T-cell (primary cell): Measurements from ENCODE around the gene BORA. TPM values are rescaled to one million over a fixed set of nuclear protein-coding genes. Genes with fewer than 3 reads are reported as not detected.

Experiments
- ATAC-seq, 4 experiments: fragments of 200-7000 bp in 3 of 4; fragments of 150-1000 bp in 1 of 4; cut with Tn5 transposase; replicated peaks in 1 of 4; 1 replicate in 3 of 4; 2 replicates in 1 of 4; pipeline ENCODE4 v1.10.0; 2021; ENCODE audit warnings: moderate library complexity in 3 of 4, mild to moderate bottlenecking in 2 of 4, moderate number of reproducible peaks in 1 of 4
- CTCF ChIA-PET, 2 donors: fragments of 300-600 bp; sonication (Branson Sonifier 250); formaldehyde crosslinking; loops; one replicate each; lab custom pipeline; 2022; ENCODE audit warnings: antibody characterized with exemption in 2 of 2; lab: Charles Lee
- POLR2A ChIA-PET, 2 donors: fragments of 300-600 bp; sonication (Branson Sonifier 250); formaldehyde crosslinking; loops; one replicate each; lab custom pipeline; 2022; ENCODE audit warnings: antibody characterized with exemption in 2 of 2; lab: Charles Lee
- DNase-seq, 35 experiments: peaks; one replicate each; pipeline versions ENCODE4 v3.0.0 to v3.0.0-alpha.2; 2013 to 2023
- H3K27ac ChIP-seq: one replicate; pipeline ENCODE4 v1.5.1; 2013; ENCODE audit warnings: low read length
- H3K27me3 ChIP-seq, 2 experiments: replicated peaks in 1 of 2; 1 replicate in 1 of 2; 2 replicates in 1 of 2; pipeline versions ENCODE4 v1.6.1 to v1.7.0; 2013; ENCODE audit warnings: low read length in 1 of 2, mixed read lengths in 1 of 2; ENCODE audit not compliant: control insufficient read depth in 2 of 2, insufficient read depth in 2 of 2; ENCODE audit errors: extremely low read depth in 1 of 2
- H3K36me3 ChIP-seq, 2 donors: 1 replicate in 1 of 2; 2 replicates in 1 of 2; pipeline versions ENCODE4 v1.6.1 to v1.7.0; 2013; ENCODE audit warnings: low read length in 1 of 2; ENCODE audit not compliant: control insufficient read depth in 2 of 2, insufficient read depth in 1 of 2; ENCODE audit errors: extremely low read depth in 1 of 2
- H3K4me1 ChIP-seq, 2 experiments: 1 replicate in 1 of 2; 2 replicates in 1 of 2; pipeline versions ENCODE4 v1.6.1 to v1.7.0; 2013; ENCODE audit warnings: low read length in 2 of 2, mixed read lengths in 1 of 2; ENCODE audit not compliant: insufficient read depth in 2 of 2, control insufficient read depth in 1 of 2; ENCODE audit errors: extremely low read depth in 1 of 2
- H3K4me3 ChIP-seq, 2 donors: 1 replicate in 1 of 2; 2 replicates in 1 of 2; pipeline versions ENCODE4 v1.5.1 to v1.7.0; 2013; ENCODE audit warnings: mild to moderate bottlenecking in 2 of 2, low read length in 1 of 2, moderate library complexity in 1 of 2; ENCODE audit not compliant: control insufficient read depth in 1 of 2; ENCODE audit errors: extremely low read depth in 1 of 2
- H3K9me3 ChIP-seq: 2 replicates; pipeline ENCODE4 v1.7.0; 2013
- H3K27ac Mint-ChIP-seq, 2 donors: one replicate each; pipeline ENCODE4 v1.8.0; 2020 to 2021; ENCODE audit warnings: mild to moderate bottlenecking in 2 of 2, mixed read lengths in 2 of 2
- H3K27me3 Mint-ChIP-seq, 2 donors: one replicate each; pipeline ENCODE4 v1.8.0; 2021 to 2022; ENCODE audit warnings: mixed read lengths in 2 of 2
- H3K36me3 Mint-ChIP-seq: one replicate; pipeline ENCODE4 v1.8.0; 2021; ENCODE audit warnings: mixed read lengths
- H3K4me1 Mint-ChIP-seq, 3 donors: one replicate each; pipeline ENCODE4 v1.8.0; 2020 to 2022; ENCODE audit warnings: mixed read lengths in 3 of 3, mild to moderate bottlenecking in 1 of 3
- H3K4me3 Mint-ChIP-seq, 3 donors: one replicate each; pipeline ENCODE4 v1.8.0; 2020 to 2022; ENCODE audit warnings: mild to moderate bottlenecking in 3 of 3, mixed read lengths in 3 of 3, moderate library complexity in 3 of 3
- H3K9me3 Mint-ChIP-seq, 3 donors: one replicate each; pipeline ENCODE4 v1.8.0; 2020 to 2022; ENCODE audit warnings: mixed read lengths in 3 of 3
- WGBS: methylation state at CpG from one replicate; pipeline ENCODE4 v1.1.5; 2013; ENCODE audit warnings: missing lambda C conversion rate; ENCODE audit not compliant: insufficient coverage; 5-methylcytosine and 5-hydroxymethylcytosine counted together
- total RNA-seq, 35 experiments: library from RNA in 6 of 35; stranded (reverse) in 6 of 35; fragments of 120-200 nt in 1 of 35; gene quantifications; one replicate each; pipeline versions ENCODE4 v1.2.1 to v1.2.4 and lab custom pipeline; 2013 to 2026

Gene BORA
- total RNA-seq (1 to 10 TPM; 3.2 to 6.8 (median 5.2) TPM), total RNA-seq (lab: John Stamatoyannopoulos, UW) (4.2 to 27.9 (median 9.9) reads per million in 29 experiments)
- total RNA-seq (2013) = 8.6 TPM

DNA sequence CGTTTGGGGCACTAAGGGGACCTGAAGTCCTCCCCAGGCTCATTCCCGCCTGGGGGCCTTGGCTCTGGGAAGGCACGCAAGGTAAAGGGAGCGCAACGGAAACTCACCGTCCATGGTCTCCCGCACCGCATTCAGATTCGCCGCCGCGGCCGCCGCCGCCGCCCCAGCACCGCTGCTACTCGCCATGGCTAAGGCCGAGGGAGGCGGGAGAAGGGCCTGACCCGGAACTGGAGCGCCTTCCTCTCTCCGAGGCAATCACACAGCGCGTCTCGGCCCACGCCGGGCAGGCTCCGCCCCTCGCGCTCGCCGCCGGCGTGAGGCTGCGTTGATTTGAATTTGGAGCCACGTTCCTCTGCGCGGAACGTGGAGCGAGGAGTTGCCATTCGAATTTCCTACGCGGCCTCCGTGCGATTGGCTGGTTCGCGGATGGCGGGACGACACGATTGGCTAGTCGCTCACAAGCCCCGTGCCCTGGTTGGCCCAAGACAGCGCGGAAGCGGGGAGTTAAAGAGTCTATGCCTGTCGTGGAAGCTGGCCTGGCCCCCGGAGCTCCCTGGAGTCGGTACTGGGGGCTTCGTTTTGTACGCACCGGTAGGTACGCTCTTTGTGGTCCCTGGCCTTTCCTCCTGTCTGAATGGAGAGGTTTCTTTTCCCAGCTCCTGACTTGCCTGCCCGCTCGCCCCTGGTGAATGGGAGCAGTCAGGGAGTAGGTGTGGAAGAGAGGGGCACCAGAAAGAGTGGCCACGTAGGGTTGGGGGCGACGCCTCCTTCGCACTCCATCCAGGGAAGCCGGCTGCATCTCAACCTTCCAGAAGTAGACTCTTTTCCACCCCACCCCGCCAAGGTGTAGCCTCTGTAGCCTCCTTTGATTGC lies at the start of gene BORA, which contains the start of gene MZT1:
BORA (plus strand) TSS at position 507 of the 873 bp plus-strand sequence. CDS start 1,018 bp downstream, outside the sequence.
MZT1 (minus strand) TSS at position 213 of the 873 bp plus-strand sequence; CDS start at position 186, 27 bp downstream.
- H3K27ac ChIP-seq = peak within 1 kb of the TSS; percentile 47
- peak; percentile 93 to 98 (median 95) for ATAC-seq
- POLR2A ChIA-PET = interaction anchor here in 1 of 2 donors (0.5 kb wide), 1 partner anchor 51 kb away, joined by 4 read pairs; no protein-coding TSS in a partner anchor
- H3K36me3 Mint-ChIP-seq = peaks cover 29% of the 10 kb centered on the region
- H3K9me3 ChIP-seq = no peaks in the 10 kb centered on the region
- no peaks in the 10 kb centered on the region for H3K9me3 Mint-ChIP-seq
- CTCF ChIA-PET = no interaction called here
- DNase-seq = peak; percentile 88 to 97 (median 93)
- peak within 1 kb of the TSS; percentile 80 to 86 for H3K27ac Mint-ChIP-seq
- H3K27me3 Mint-ChIP-seq = no peaks in the 10 kb centered on the region
- peaks cover 16 to 17% of the 10 kb centered on the region in 2 experiments for H3K4me1 ChIP-seq
- H3K4me3 ChIP-seq = peak within 1 kb of the TSS; percentile 94
- peaks cover 51 to 67% (median 58%) of the 10 kb centered on the region in 3 donors for H3K4me1 Mint-ChIP-seq
- under 1% methylated on average over 59 of the region's 71 CpGs for WGBS
- peak within 1 kb of the TSS; percentile 90 to 93 (median 93) for H3K4me3 Mint-ChIP-seq
- peaks cover 0 to 4% of the 10 kb centered on the region in 2 donors for H3K36me3 ChIP-seq
- H3K27me3 ChIP-seq = no peaks in the 10 kb centered on the region

DNA sequence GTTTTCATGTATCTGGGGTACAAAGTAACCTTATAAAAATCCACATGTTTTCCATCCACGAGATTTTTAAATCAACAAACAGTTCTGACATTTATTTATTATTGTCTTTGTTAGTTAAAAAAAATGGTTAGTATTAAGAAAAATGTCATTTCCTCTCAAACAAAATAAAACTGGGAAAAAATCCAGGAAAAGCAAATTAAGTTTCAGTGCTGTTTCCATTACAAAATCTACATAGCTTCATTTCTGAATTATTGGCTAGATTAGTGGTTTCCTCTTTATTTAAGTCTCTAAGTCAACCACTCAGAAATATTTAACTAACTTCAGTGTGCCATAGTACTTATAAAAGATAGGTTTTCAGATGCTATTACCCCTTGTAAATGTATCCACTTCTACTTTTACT lies 49.4 kb upstream of the BORA start:
- Histone ChIP-seq H3K4me3 (no peak overlapping the region), H3K27ac (no peak overlapping the region), H3K4me1 (no peaks in the 10 kb centered on the region), H3K36me3 (no peaks in the 10 kb centered on the region), H3K9me3 (no peaks in the 10 kb centered on the region), H3K27me3 (peaks cover 0 to 2% of the 10 kb centered on the region in 2 experiments)
- Mint-ChIP-seq H3K9me3 (no peaks in the 10 kb centered on the region), H3K4me1 (no peaks in the 10 kb centered on the region), H3K36me3 (no peaks in the 10 kb centered on the region), H3K4me3 (no peak overlapping the region), H3K27me3 (peaks cover 8 to 9% of the 10 kb centered on the region in 2 donors), H3K27ac (no peak overlapping the region)
- ChIA-PET POLR2A (no interaction called here), CTCF (no interaction called here)
- WGBS = no CpG with 5 or more reads among the region's 1 CpG
- ATAC-seq (no peak), DNase-seq (no peak)

DNA sequence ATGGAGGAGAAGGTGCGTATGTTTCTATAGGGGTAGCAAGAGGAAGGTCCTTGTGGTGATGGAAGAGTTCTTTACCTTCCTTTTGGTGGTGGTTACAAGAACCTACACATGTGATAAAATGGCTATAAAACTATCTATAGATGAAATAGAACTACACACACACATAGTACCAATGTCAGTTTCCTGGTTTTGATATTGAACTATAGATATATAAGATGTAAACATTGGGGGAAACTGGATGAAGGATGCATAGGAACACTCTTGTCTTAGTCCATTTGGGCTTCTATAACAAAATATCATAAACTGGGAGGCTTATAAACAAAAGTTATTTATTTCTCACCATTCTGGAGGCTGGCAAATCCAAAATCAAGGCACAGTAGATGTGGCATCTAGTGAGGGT lies 47.4 kb upstream of the BORA start:
- ATAC-seq (no peak), DNase-seq (no peak)
- Histone ChIP-seq H3K4me3 (no peak overlapping the region), H3K9me3 (no peaks in the 10 kb centered on the region), H3K36me3 (no peaks in the 10 kb centered on the region), H3K27me3 (peaks cover 0 to 2% of the 10 kb centered on the region in 2 experiments), H3K4me1 (no peaks in the 10 kb centered on the region), H3K27ac (no peak overlapping the region)
- Mint-ChIP-seq H3K4me1 (no peaks in the 10 kb centered on the region), H3K4me3 (no peak overlapping the region), H3K27me3 (peaks cover 3 to 16% of the 10 kb centered on the region in 2 donors), H3K27ac (no peak overlapping the region), H3K36me3 (no peaks in the 10 kb centered on the region), H3K9me3 (no peaks in the 10 kb centered on the region)
- ChIA-PET POLR2A (no interaction called here), CTCF (no interaction called here)
- no CpG with 5 or more reads among the region's 1 CpG for WGBS

DNA sequence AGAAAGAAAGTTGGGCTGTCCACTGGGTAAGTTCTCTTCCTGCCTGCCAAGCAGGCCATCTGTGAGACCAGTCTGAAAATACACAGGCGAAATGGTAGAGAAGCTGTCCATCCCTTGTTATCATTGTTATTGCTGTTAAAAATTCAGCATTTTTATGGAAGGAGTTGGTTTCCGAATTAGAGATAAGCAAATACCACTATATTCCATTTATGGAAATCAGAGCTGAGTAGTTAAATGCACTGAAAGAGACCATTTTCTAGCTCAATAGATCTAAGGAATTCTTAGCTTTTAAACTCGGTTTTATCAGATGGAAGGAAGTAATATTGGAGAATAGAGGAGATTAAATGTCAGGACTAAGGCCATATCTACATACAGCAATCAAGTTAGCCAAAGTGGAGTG lies 41.0 kb upstream of the BORA start:
- Mint-ChIP-seq H3K36me3 (no peaks in the 10 kb centered on the region), H3K4me1 (no peaks in the 10 kb centered on the region), H3K27ac (no peak overlapping the region), H3K27me3 (peaks cover 12 to 33% of the 10 kb centered on the region in 2 donors), H3K4me3 (no peak overlapping the region), H3K9me3 (peaks cover 0 to 2% (median 0%) of the 10 kb centered on the region in 3 donors)
- Histone ChIP-seq H3K9me3 (no peaks in the 10 kb centered on the region), H3K27me3 (no peaks in the 10 kb centered on the region), H3K36me3 (no peaks in the 10 kb centered on the region), H3K27ac (no peak overlapping the region), H3K4me1 (no peaks in the 10 kb centered on the region), H3K4me3 (no peak overlapping the region)
- ChIA-PET POLR2A (no interaction called here), CTCF (no interaction called here)
- ATAC-seq = no peak
- no peak for DNase-seq
- WGBS = no CpG with 5 or more reads among the region's 3 CpGs

DNA sequence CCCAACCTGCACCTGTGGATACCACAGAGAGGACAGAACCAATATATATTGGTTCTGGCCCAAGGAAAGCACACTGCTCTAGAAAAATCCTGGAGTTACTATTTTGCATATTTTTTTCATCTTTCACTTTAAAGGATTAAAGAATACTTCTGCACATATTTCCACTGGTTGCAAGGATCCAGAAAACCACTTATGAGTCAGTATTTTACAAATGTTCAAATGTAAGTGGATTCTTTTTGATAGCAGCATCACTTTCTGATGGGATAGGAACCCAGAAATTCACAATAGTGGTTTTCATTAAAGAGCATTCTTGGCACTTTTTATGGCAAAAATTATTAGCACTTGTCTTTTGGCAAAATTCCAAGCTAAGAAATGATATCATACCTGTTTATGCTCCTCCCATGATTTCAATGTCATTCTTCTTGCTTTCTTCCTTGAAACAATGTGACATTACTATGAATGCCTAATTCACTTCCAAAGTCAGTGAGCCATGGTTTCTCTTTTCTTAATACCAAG lies 38.5 kb upstream of the BORA start:
- peaks cover 0 to 8% (median 0%) of the 10 kb centered on the region in 3 donors for H3K9me3 Mint-ChIP-seq
- H3K4me1 Mint-ChIP-seq = no peaks in the 10 kb centered on the region
- no peaks in the 10 kb centered on the region for H3K9me3 ChIP-seq
- H3K4me1 ChIP-seq = no peaks in the 10 kb centered on the region
- H3K27me3 ChIP-seq = peaks cover 0 to 5% of the 10 kb centered on the region in 2 experiments
- CTCF ChIA-PET = no interaction called here
- H3K27ac Mint-ChIP-seq = no peak overlapping the region
- peaks cover 12 to 20% of the 10 kb centered on the region in 2 donors for H3K27me3 Mint-ChIP-seq
- no peak overlapping the region for H3K4me3 Mint-ChIP-seq
- no peak overlapping the region for H3K27ac ChIP-seq
- H3K36me3 Mint-ChIP-seq = no peaks in the 10 kb centered on the region
- POLR2A ChIA-PET = no interaction called here
- ATAC-seq (no peak), DNase-seq (no peak)
- no peak overlapping the region for H3K4me3 ChIP-seq
- H3K36me3 ChIP-seq = no peaks in the 10 kb centered on the region

DNA sequence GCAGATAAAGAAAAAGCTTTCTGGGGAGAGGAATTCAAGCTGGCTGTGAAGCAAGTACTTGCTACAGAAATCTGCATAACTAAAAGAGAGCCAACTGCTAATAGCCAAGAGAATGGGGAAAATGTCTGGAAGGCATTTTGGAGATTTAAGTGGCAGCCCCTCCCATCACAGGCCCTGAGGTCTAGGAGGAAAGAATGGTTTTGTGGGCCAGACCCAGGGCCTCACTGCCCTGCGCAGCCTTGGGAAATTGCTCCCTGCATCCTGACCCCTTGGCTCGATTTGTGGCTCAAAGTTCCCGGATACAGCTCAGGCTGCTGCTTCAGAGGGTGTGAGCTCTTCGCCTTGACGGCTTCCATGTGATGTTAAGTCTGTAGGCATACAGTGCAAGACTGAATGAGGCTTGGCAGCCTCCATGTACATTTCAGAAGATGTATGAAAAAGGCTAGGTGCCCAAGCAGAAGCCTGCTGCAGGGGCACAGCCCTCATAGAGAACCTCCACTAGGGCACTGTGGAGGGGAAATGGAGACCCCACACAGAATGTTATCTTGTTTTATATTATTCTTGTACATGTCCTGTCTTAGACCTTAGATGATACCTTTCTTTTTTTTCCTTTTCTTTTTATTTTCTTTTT lies 34.7 kb upstream of the BORA start:
- Histone ChIP-seq H3K4me1 (no peaks in the 10 kb centered on the region), H3K27ac (no peak overlapping the region), H3K36me3 (no peaks in the 10 kb centered on the region), H3K4me3 (no peak overlapping the region), H3K27me3 (peaks cover 0 to 5% of the 10 kb centered on the region in 2 experiments), H3K9me3 (no peaks in the 10 kb centered on the region)
- ChIA-PET POLR2A (no interaction called here), CTCF (no interaction called here)
- Mint-ChIP-seq H3K36me3 (no peaks in the 10 kb centered on the region), H3K4me3 (no peak overlapping the region), H3K4me1 (no peaks in the 10 kb centered on the region), H3K27me3 (peaks cover 15 to 19% of the 10 kb centered on the region in 2 donors), H3K9me3 (peaks cover 0 to 8% (median 0%) of the 10 kb centered on the region in 3 donors), H3K27ac (no peak overlapping the region)
- WGBS = 54% methylated on average over 3 of the region's 5 CpGs
- DNase-seq (no peak), ATAC-seq (no peak)
